ENCODE results near the gene DCUN1D1. TPM values are rescaled to one million over a fixed set of nuclear protein-coding genes. Genes with fewer than 3 reads are reported as not detected.

Gene DCUN1D1
- polyA plus RNA-seq, 3 donors = 4.8 to 12.3 (median 8.7) TPM

DNA sequence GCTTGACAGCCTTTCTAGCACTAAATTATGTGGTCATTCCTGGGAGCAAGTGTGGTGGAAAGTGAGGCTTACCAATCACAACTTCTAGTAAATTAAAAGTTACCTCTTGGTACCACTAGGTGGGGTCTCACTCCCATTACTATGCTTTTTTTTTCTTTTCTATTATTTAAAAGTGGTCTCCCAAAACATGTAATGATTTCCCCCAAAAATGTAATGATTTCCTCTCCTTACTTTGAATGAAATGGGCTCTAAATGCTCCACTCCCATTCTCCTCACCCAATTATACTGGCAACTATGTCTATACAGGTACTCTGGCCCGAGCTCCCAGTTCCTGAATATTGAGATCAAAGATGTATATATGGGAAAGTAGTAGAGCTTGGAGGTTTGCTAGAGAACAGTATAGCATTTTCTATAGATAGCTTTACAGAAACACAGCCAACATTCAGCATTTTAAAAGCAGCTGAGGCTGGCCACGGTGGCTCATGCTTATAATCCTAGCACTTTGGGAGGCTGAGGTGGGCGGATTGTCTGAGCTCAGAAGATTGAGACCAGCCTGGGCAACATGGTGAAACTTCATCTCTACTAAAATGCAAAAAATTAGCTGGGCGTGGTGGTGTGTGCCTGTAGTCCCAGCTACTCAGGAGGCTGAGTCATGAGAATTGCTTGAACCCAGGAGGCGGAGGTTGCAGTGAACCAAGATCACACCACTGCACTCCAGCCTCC, 70.9 kb downstream of the DCUN1D1 start:
- H3K27ac ChIP-seq (ENCODE audit: low read depth, low read length) = no peak overlapping the region
- 94 to 98% (median 96%) methylated on average over 5 of the region's 5 CpGs for WGBS, 3 donors

GRCh38 chr3:182908471-182908870, 71.9 kb downstream of the DCUN1D1 start:
- 86 to 92% (median 90%) methylated on average over 1 of the region's 1 CpG for WGBS, 3 donors
- H3K27ac ChIP-seq (ENCODE audit: low read depth, low read length) = no peak overlapping the region

DNA sequence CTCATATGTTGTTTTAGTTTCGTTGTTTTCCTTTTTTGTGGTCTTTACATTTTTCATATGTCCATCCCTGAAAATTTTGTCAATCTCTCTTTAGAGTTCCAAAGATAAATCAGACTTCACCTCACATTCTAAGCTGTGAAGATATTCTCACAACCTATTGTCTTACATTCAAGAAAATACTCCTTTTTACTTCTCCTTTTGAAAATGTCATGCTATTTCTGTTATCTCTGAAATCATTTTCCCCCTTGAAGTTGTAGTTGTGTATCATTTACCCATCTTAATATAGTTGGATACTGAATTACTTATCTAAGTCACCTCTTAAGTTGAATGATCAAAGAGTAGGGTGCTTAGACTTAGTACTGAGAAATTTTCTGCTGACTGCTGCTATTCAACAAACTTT, 74.3 kb downstream of the DCUN1D1 start:
- WGBS, 3 donors = 31 to 100% (median 94%) methylated on average over 1 of the region's 1 CpG
- H3K27ac ChIP-seq (ENCODE audit: low read depth, low read length) = no peak overlapping the region

GRCh38 chr3:182905623-182906022, 74.7 kb downstream of the DCUN1D1 start:
- H3K27ac ChIP-seq (ENCODE audit: low read depth, low read length) = no peak overlapping the region
- WGBS, 3 donors = 95 to 100% (median 98%) methylated on average over 4 of the region's 4 CpGs

DNA sequence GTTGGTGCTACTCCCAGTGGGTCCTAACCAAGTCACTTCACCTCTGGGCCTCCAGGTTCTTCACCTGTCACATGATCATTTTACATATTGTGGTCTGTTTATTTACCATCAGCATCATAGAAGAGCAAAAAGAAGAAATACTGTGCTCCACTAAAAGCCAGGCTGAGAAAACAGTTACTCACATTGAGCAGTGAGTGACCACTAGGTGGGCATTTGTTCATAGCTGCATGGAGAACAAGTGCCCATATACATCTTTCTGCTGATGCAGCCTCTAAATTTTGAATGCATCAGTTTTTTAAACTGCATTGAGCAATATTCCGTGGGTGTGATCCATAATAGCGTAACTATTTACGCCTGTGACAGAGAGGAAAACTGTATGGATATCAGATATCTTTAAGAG, 76.2 kb downstream of the DCUN1D1 start:
- H3K27ac ChIP-seq (ENCODE audit: low read depth, low read length) = no peak overlapping the region
- WGBS, 3 donors = 88 to 96% (median 93%) methylated on average over 3 of the region's 3 CpGs

DNA sequence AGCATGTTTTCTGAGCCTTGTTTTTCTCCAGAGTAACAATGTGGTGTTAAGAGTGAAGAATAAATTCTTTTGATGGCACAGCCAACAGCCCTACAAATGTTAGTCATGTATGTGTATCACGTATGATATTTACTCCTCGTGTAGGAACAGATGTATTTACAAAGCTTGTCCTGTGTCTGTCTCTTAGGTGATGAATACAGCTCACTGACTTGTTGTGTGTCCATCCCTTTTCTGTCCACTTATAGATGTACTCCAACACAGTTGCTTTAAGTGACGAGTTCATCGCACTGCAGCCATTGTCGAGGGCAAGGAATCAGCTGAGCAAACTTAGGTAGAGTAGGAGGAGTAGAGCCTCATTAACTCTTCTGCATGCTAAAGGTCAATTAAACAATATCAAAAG, 78.1 kb downstream of the DCUN1D1 start:
- no peak overlapping the region for H3K27ac ChIP-seq (ENCODE audit: low read depth, low read length)
- 71 to 91% (median 90%) methylated on average over 5 of the region's 5 CpGs for WGBS, 3 donors

- 93 to 95% (median 94%) methylated on average over 2 of the region's 2 CpGs for WGBS, 3 donors
- no peak overlapping the region for H3K27ac ChIP-seq (ENCODE audit: low read depth, low read length)
Observed at GRCh38 chr3:182896553-182896952, 83.8 kb downstream of the DCUN1D1 start.

DNA sequence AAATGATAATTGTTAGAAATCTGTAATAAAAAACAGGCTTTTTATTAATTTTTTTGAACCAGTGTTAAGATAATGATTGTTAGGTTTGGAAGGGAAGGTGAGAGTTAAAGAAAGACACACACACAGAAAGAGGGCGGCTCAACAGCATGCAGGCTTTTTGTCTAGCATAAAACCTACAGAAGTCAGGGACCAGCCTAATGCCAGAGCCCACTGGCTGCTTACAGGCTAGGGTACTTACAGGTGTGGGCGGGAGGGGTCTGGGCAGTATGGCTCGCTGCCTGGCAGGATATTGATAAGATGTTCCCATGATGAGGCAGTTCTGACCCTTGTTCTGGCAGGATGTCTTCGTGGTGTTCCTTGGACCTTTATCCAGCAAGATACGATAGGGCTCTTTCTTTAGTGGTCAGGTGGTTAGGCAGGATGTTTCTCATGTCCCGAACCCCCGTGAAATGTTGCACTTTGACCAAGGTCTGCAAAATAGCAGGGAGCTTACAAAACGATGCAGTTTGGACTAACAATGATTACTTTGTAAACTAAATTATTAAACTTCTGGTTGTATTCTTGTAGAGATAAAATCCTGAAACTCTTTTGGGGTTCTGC, 84.7 kb downstream of the DCUN1D1 start:
- 48 to 86% (median 84%) methylated on average over 8 of the region's 8 CpGs for WGBS, 3 donors
- H3K27ac ChIP-seq (ENCODE audit: low read depth, low read length) = no peak overlapping the region

GRCh38 chr3:182892226-182892625, 88.1 kb downstream of the DCUN1D1 start:
- WGBS, 3 donors = 91 to 98% (median 93%) methylated on average over 4 of the region's 4 CpGs
- no peak overlapping the region for H3K27ac ChIP-seq (ENCODE audit: low read depth, low read length)

- H3K27ac ChIP-seq (ENCODE audit: low read depth, low read length) = no peak overlapping the region
- WGBS, 3 donors = 96 to 98% (median 97%) methylated on average over 1 of the region's 1 CpG
Observed at GRCh38 chr3:182891364-182891763, 89.0 kb downstream of the DCUN1D1 start.

GRCh38 chr3:182889948-182890629, 90.2 kb downstream of the DCUN1D1 start:
- 83 to 92% (median 87%) methylated on average over 3 of the region's 3 CpGs for WGBS, 3 donors
- H3K27ac ChIP-seq (ENCODE audit: low read depth, low read length) = no peak overlapping the region

Other genes starting within 250 kb of the DCUN1D1 start
- gene ATP11B, start 187.0 kb downstream of the DCUN1D1 start, polyA plus RNA-seq = 10 to 100 TPM in 2 of 3 donors, 1 to 10 TPM in 1; 9.5 to 16.3 (median 10.7) TPM
- gene MCCC1, start 119.0 kb upstream of the DCUN1D1 start, polyA plus RNA-seq = 10 to 100 TPM; 57.8 to 68.7 (median 59.4) TPM
- gene LAMP3, start 182.2 kb upstream of the DCUN1D1 start, polyA plus RNA-seq = 1 to 10 TPM in 1 of 3 donors, under 1 TPM in 1, not detected in 1; 0.13 to 2.4 TPM

Data from adipose tissue (tissue), 3 donors.